ENCODE results near the gene SNRNP48.

Gene SNRNP48

DNA sequence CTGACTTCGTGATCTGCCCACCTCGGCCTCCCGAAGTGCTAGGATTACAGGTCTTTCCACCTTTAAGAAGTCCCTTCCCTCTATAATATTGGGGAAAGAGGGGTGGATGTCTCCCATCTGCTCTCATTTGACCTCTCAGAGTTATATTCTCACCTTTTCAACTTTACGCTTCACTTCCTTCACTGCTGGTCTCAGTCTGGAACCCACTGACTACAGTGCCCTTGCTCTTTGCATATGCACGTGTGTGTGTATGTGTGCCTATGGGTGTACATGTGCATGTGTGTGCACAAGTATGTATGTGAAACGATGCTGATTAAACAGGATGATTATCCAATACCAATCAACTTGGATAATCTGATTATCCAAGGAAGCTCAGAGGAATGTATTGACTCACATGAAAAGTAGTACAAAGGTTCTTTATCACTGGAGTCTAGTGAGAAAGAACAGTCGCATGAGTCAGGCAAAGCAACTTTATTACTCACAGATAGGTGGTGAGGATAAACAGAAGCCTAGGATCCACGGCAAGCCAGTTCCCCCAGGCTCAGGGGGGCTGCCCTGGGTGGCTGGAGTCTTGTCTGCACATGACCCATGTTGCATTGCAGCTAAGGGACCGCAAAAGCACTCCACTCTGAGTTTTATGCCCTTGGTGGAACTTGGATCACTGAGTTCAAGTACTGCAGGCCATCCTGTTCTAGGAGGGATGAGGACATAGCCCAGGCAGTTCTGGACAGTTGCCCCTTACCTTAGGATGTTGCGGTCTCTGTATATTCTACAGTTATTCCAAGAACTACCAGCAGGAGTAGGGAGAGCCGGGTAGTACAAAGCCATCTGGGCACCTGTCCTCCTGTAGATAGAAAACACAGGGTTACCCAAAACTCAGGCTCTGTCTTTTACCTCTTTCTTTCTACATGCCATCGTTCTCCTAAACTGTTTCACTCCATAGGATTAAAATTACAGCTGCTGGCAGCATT, 50.9 kb downstream of the SNRNP48 start:
- DNase-seq (ENCODE audit: low read depth in 3 of 3, low spot score in 1 of 3): no peak

DNA sequence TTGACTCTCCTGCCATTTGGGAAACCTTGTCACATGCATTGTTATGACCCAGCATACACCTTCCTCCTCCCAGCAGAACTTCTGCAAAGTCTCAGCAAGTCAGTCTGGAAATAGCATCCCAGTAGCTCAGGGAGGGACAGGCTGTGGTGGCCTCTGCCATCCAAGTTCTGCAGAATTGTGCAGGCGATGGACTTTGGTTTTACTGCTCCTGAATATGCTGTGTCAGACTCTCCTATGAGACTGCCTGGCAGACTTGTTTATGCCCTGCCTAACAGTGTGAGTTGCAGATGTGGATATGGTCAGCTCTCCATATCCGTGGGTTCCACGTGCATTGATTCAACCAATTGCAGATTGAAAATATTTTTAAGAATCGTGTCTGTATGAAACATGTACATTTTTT, 52.8 kb downstream of the SNRNP48 start:
- DNase-seq (ENCODE audit: low read depth in 3 of 3, low spot score in 1 of 3): no peak

- no peak for DNase-seq (ENCODE audit: low read depth in 3 of 3, low spot score in 1 of 3)
Measured at GRCh38 chr6:7644417-7644816, 54.4 kb downstream of the SNRNP48 start.

DNA sequence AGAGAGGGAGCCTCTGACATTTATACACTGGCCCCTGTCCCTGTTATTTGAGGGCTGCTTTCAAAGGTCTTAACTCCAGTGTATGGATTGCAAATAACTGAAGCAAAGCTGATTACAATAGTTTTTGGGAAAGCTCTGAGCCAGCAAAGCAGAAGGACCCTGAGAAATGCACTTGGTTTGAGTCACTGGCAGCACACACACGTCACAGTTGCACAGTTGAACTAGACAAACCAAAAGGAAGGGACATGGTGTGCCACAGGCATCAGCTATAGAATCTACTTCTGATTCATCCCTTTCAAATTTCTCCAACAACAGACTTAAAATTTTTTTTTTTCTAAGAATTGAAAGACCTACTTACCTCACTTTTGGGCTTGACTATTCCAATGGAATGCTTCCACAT, 56.4 kb downstream of the SNRNP48 start:
- DNase-seq (ENCODE audit: low read depth in 3 of 3, low spot score in 1 of 3): no peak

- DNase-seq (ENCODE audit: low read depth in 3 of 3, low spot score in 1 of 3): no peak
Measured at GRCh38 chr6:7647504-7647903, 57.5 kb downstream of the SNRNP48 start.

GRCh38 chr6:7649037-7649810, 59.2 kb downstream of the SNRNP48 start:
- no peak for DNase-seq (ENCODE audit: low read depth in 3 of 3, low spot score in 1 of 3)

DNA sequence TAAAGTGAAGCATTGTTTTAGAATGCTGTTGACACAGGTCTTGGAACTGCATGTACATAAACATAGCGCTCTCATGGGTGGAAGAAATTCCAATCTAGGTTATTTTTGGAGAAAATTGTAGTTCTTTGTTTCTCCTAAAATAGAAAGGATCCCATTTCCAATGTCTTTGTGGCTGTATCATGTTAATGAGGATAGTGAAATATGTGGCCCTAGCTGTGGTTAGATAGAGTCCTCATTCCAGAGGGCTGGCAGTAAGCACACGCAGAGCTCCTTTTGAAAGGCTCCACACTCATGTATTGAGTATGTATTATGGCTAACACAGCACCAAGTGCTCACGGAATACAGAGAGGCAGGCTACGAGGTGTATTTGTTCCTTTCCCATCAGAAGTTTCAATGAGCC, 60.9 kb downstream of the SNRNP48 start:
- DNase-seq (ENCODE audit: low read depth in 3 of 3, low spot score in 1 of 3): no peak

GRCh38 chr6:7652957-7653356, 63.0 kb downstream of the SNRNP48 start:
- no peak for DNase-seq (ENCODE audit: low read depth in 3 of 3, low spot score in 1 of 3)

- DNase-seq (ENCODE audit: low read depth in 3 of 3, low spot score in 1 of 3): no peak
Measured at GRCh38 chr6:7656355-7656754, 66.4 kb downstream of the SNRNP48 start.

DNA sequence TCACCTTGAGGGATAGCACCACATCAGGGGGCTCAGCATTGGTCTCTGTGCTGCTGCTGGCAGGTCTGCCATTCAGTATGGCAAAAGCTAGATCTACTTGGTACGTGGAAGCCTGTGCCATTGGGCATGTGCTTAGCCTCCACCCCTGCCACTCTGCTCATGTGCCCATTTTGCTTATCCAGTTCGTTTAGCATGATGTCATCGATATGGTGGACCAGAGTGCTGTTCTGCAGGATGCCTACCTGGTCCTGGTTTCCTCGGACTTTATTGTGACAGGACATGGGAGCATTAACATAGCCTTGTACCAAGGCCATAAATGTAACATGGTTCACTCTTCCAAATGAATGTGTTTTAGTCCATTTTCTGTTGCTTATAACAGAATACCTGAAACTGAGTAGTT, 68.5 kb downstream of the SNRNP48 start:
- no peak for DNase-seq (ENCODE audit: low read depth in 3 of 3, low spot score in 1 of 3)

- DNase-seq (ENCODE audit: low read depth in 3 of 3, low spot score in 1 of 3): no peak
Measured at GRCh38 chr6:7661364-7661763, 71.4 kb downstream of the SNRNP48 start.
